Measurements from ENCODE around the gene LSMEM2.
A peak's percentile ranks its signal among the peaks of the same experiment; 100 is the strongest.

Gene LSMEM2

DNA sequence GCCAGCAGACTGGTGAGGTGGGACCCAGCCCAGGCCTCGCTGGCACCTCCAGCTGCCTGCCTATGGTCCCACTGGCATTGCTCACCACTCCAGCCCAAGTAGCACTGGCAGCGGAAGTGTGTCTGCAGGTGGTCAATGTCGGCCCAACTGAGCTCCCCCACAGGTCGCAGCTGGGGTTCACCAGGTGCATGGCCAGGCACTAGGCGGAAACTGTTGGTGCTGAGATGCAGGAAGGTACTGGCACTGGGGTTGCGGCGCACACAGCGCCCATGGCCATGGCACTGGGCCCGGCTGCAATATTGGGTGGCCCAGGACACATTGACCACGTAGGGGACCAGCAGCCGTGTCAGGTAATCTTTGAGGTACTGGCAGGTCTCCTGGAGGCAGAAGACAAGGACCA is 39.3 kb downstream of the LSMEM2 start:
- no peak overlapping the region for H3K4me3 ChIP-seq (replicated peaks; ENCODE audit: low read depth, low read length)
- TF ChIP-seq CTCF (IDR thresholded peaks at IDR 0.05; ENCODE audit: low read depth, low read length, missing control alignments) = no peak
- no peak for DNase-seq (ENCODE audit: extremely low read depth, low read depth)

GRCh38 chr3:50318615-50319014 is 39.7 kb downstream of the LSMEM2 start:
- TF ChIP-seq CTCF (IDR thresholded peaks at IDR 0.05; ENCODE audit: low read depth, low read length, missing control alignments) = no peak
- H3K4me3 ChIP-seq (replicated peaks; ENCODE audit: low read depth, low read length) = no peak overlapping the region
- no peak for DNase-seq (ENCODE audit: extremely low read depth, low read depth)

- no peak for DNase-seq (ENCODE audit: extremely low read depth, low read depth)
- no peak overlapping the region for H3K4me3 ChIP-seq (replicated peaks; ENCODE audit: low read depth, low read length)
- TF ChIP-seq CTCF (IDR thresholded peaks at IDR 0.05; ENCODE audit: low read depth, low read length, missing control alignments) = no peak
These were observed 40.5 kb downstream of the LSMEM2 start for GRCh38 chr3:50319181-50319893.

DNA sequence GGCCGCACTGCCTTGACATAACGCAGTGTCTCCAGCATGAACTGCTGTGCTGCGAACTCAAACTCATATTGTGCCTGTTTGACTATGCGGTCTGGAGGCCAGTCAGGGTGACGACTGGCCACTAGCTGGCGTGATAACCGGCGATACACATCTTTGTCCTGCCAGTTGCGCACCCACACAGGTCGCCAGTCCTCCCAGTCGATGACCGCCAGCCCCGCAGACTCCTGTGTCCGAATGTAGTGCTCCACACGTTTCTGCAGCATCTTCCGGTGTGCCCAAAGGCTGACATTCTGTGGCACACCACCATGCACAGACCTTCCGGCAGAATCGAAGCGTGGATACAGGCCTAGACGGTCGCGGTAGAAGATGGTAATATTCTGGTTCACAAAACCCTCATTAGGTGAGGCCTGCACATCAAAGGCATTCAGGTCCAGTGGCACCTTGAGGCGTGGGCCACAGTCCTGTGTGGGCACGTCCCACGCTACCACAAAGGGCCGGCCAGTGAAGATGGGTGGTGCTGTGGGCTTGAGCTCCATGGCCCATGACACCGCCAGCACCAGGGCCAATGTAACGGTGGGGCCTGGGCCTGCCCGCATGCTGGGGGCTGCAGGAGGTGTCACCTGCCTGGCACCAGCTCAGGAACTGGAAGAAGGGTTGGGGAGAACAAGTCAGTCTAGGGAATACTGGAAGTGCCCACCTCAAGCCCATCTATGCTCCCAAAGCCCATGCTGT is 41.2 kb downstream of the LSMEM2 start:
- H3K4me3 ChIP-seq (replicated peaks; ENCODE audit: low read depth, low read length) = peak overlapping the region; percentile 86
- no peak for DNase-seq (ENCODE audit: extremely low read depth, low read depth)
- no peak for TF ChIP-seq CTCF (IDR thresholded peaks at IDR 0.05; ENCODE audit: low read depth, low read length, missing control alignments)

GRCh38 chr3:50320853-50321335 is 42.0 kb downstream of the LSMEM2 start:
- no peak for DNase-seq (ENCODE audit: extremely low read depth, low read depth)
- H3K4me3 ChIP-seq (replicated peaks; ENCODE audit: low read depth, low read length) = peak overlapping the region; percentile 86
- TF ChIP-seq CTCF (IDR thresholded peaks at IDR 0.05; ENCODE audit: low read depth, low read length, missing control alignments) = no peak

DNA sequence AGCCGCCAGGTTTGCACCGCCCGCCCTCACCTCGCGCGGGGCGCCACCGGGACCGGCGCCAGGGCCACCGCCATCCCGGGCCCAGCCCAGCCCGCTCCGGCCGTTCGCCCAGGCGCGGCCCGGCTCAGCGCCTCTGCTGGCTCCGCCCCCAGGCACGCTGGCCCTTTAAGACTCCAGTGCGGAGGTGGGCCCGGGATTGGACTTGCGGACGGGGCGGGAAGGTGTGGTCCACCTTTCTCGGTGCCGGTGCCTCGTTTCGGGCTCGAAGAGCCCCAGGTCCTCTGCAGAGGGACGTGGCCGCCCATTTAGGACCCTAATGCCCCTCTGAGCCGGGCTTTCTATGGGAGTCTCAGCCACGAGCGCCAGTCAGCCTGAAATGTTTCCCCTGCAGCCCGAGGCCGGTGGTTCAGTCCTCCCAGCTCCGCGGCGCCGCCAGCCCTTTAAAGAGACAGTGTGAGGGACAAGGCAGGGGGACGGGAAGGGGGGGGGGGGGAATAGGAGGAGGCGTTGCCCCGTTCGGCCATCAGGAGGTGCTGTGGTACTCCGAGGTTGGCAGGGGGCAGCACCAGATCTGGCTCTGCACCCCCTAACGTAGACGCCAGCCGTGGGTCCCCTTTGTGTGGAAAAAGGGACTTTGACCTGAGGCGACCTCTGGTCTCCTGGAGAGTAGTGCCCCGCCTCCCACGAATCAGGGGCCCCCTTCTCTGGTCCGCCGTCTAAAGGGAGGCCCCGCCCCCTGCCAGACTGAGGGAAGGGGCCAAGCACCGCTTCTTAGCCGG is 42.6 kb downstream of the LSMEM2 start:
- peak; percentile 39 for TF ChIP-seq CTCF (IDR thresholded peaks at IDR 0.05; ENCODE audit: low read depth, low read length, missing control alignments)
- no peak for DNase-seq (ENCODE audit: extremely low read depth, low read depth)

More for the DNA sequence above, 42.6 kb downstream of the LSMEM2 start:
- peak overlapping the region; percentile 86 for H3K4me3 ChIP-seq (replicated peaks; ENCODE audit: low read depth, low read length)
